Mesothelial cell of epicardium (in vitro differentiated cells): ENCODE measurements around the gene COL4A1. TPM values are rescaled to one million over a fixed set of nuclear protein-coding genes. Genes with fewer than 3 reads are reported as not detected.
"Not testable (repeated sequence)": the region's sequence is repeated elsewhere in the genome, so short reads cannot be mapped to it uniquely, and the experiment has no call there.

Source experiments
- DNase-seq, 2 experiments: peaks; one replicate each; pipeline ENCODE4 v3.0.0; 2021; ENCODE audit warnings: low spot score in 2 of 2; ENCODE audit not compliant: unreplicated experiment in 2 of 2
- H3K27ac Mint-ChIP-seq: 2 replicates; pipeline ENCODE4 v1.8.0; 2021; ENCODE audit warnings: mixed read lengths
- H3K27me3 Mint-ChIP-seq: 2 replicates; pipeline ENCODE4 v1.8.0; 2021; ENCODE audit warnings: low read depth, mixed read lengths
- H3K36me3 Mint-ChIP-seq: 2 replicates; pipeline ENCODE4 v1.8.0; 2021; ENCODE audit warnings: mixed read lengths
- H3K4me1 Mint-ChIP-seq: 2 replicates; pipeline ENCODE4 v1.8.0; 2021; ENCODE audit warnings: mixed read lengths
- H3K4me3 Mint-ChIP-seq: 2 replicates; pipeline ENCODE4 v1.8.0; 2021; ENCODE audit warnings: mild to moderate bottlenecking, moderate library complexity, mixed read lengths
- H3K9me3 Mint-ChIP-seq: 2 replicates; pipeline ENCODE4 v1.8.0; 2021; ENCODE audit warnings: mixed read lengths
- total RNA-seq: library from RNA; stranded (reverse); gene quantifications from 3 replicates; pipeline ENCODE4 v1.2.1, GENCODE V29; 2021
- TF ChIP-seq, protein P1 (sequence below): fragments of 200-600 bp; sonication (generic); IDR thresholded peaks from one replicate; pipeline ENCODE4 v1.5.0; 2021; ENCODE audit warnings: antibody characterized with exemption; ENCODE audit not compliant: unreplicated experiment

Gene COL4A1
- total RNA-seq, 1 donor from 2014 or later = 362 TPM

DNA sequence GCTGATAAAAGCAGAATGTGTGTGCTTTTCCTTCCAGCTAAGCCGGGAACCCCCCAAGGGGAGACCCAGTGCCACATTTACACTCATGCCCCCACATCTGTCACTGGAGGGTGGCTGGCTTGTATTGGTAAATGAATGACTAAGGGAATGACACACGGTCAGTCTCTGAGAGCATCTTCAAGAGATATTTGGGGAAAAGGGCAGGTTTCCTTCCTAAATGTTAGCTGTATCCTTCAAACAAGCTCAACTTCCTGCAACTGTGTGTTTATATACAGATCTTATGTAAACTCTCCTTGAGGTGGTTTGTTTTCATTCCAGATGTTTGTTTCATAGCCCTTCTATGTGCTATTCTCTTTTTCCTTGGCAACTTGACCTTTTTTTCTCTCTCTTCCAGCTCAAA lies 192.6 kb downstream of the COL4A1 start:
- TF ChIP-seq, protein P1, sequence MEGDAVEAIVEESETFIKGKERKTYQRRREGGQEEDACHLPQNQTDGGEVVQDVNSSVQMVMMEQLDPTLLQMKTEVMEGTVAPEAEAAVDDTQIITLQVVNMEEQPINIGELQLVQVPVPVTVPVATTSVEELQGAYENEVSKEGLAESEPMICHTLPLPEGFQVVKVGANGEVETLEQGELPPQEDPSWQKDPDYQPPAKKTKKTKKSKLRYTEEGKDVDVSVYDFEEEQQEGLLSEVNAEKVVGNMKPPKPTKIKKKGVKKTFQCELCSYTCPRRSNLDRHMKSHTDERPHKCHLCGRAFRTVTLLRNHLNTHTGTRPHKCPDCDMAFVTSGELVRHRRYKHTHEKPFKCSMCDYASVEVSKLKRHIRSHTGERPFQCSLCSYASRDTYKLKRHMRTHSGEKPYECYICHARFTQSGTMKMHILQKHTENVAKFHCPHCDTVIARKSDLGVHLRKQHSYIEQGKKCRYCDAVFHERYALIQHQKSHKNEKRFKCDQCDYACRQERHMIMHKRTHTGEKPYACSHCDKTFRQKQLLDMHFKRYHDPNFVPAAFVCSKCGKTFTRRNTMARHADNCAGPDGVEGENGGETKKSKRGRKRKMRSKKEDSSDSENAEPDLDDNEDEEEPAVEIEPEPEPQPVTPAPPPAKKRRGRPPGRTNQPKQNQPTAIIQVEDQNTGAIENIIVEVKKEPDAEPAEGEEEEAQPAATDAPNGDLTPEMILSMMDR = no peak
- H3K27me3 Mint-ChIP-seq = peaks cover 20% of the 10 kb centered on the region
- H3K4me3 Mint-ChIP-seq = no peak overlapping the region
- DNase-seq = no peak
- no peaks in the 10 kb centered on the region for H3K9me3 Mint-ChIP-seq
- H3K4me1 Mint-ChIP-seq = peaks cover 13% of the 10 kb centered on the region
- H3K27ac Mint-ChIP-seq = no peak overlapping the region
- no peaks in the 10 kb centered on the region for H3K36me3 Mint-ChIP-seq

DNA sequence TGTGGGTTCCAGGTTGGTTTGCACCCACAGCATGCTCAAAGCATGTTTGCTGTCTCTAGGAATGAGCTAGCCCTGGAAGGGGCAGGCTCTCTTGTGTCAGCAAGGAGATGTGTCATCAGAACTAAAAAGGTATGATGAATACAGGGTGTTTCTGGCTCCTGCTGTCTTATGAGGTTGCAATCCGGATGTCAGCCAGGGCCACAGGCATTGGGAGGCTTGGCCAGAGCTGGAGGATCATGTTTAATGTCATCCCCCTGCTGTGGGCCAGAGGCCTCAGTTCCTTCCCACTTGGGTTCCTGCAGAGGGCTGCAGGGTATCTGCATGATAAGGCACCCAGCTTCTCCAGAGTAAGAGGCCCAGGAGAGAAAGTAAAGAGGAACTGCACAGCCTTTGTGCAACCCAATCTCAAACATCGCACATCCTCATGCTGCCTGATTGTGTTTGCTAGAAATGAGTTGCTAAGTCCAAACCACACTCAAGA lies 193.6 kb downstream of the COL4A1 start:
- no peak for DNase-seq
- peaks cover 13% of the 10 kb centered on the region for H3K4me1 Mint-ChIP-seq

DNA sequence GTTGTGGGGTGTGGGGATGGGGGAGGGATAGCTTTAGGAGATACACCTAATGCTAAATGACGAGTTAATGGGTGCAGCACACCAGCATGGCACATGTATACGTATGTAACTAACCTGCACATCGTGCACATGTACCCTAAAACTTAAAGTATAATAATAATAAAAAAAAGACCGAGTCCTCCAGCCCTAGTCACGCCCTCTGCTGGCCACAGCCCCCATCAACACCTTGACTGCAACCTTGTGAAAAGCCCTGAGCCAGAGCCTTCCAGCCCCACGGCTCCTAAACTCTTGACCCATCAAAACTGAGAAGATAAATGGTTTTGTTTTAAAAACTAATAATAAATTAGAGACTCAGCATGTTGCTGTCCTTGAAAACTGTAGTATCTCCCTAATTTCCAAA lies 194.6 kb downstream of the COL4A1 start:
- Mint-ChIP-seq H3K4me1 (peaks cover 13% of the 10 kb centered on the region), H3K27me3 (peaks cover 20% of the 10 kb centered on the region)
- not testable (repeated sequence) for H3K9me3 Mint-ChIP-seq, H3K27ac Mint-ChIP-seq, H3K36me3 Mint-ChIP-seq, H3K4me3 Mint-ChIP-seq, DNase-seq
- TF ChIP-seq, protein P1 = peak; percentile 49

More for the DNA sequence above, 193.6 kb downstream of the COL4A1 start:
- TF ChIP-seq, protein P1 = no peak
- Mint-ChIP-seq H3K4me3 (no peak overlapping the region), H3K27ac (no peak overlapping the region), H3K27me3 (peaks cover 20% of the 10 kb centered on the region), H3K36me3 (no peaks in the 10 kb centered on the region), H3K9me3 (no peaks in the 10 kb centered on the region)

DNA sequence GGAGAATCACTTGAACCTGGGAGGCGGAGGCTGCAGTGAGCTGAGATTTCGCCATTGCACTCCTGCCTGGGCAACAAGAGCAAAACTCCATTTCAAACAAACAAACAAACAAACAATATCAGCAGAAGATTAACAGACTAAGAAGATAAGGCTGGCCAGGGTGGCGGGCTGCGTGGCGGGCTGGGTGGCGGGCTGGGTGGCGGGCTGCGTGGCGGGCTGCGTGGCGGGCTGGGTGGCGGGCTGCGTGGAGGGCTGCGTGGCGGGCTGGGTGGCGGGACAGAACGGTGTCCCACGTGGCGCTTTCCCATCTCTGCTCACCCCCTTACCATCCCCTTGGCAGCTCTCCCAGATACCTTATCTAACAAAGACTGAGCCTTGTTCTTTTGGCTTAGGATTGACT lies 196.2 kb downstream of the COL4A1 start:
- Mint-ChIP-seq H3K4me3 (no peak overlapping the region), H3K4me1 (peaks cover 17% of the 10 kb centered on the region), H3K36me3 (no peaks in the 10 kb centered on the region), H3K27me3 (peaks cover 12% of the 10 kb centered on the region), H3K27ac (no peak overlapping the region), H3K9me3 (no peaks in the 10 kb centered on the region)
- no peak for DNase-seq
- TF ChIP-seq, protein P1 = no peak

DNA sequence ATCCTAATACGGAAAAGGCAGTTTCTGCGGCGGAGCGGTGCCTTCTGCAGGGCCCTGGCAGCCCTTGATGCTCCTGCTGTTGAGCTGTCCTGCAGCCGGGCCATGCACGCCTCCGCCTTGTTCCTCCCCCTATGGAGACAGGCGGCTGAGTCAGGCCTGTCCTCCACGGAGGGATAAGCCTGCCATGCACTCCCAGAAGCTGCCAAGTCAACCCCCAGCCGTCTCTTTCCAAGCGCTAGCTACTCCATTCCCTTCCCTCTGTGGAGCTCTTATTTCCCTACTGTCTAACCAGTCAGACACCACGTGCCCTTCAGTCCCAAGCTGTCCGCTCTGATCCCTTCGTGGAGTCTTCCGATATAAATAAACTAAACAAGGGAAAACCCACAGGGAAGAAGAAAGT lies 197.0 kb downstream of the COL4A1 start:
- Mint-ChIP-seq H3K9me3 (no peaks in the 10 kb centered on the region), H3K27ac (no peak overlapping the region), H3K27me3 (peaks cover 8% of the 10 kb centered on the region), H3K4me1 (peaks cover 20% of the 10 kb centered on the region), H3K36me3 (no peaks in the 10 kb centered on the region), H3K4me3 (no peak overlapping the region)
- TF ChIP-seq, protein P1 = no peak
- DNase-seq = no peak
